Central memory CD4-positive, alpha-beta T cell (primary cell): ENCODE measurements around the gene RGL3.
"Not testable (repeated sequence)": the region's sequence is repeated elsewhere in the genome, so short reads cannot be mapped to it uniquely, and the experiment has no call there.

Experiments
- DNase-seq: peaks from one replicate; pipeline ENCODE4 v3.0.0; 2022

Gene RGL3

GRCh38 chr19:11420429-11421370 is 1.6 kb upstream of the RGL3 start:
- no peak for DNase-seq

GRCh38 chr19:11418094-11418548 is 993 bp downstream of the RGL3 start:
- no peak for DNase-seq

GRCh38 chr19:11416346-11417052 is 2.6 kb downstream of the RGL3 start:
- DNase-seq = no peak

- no peak for DNase-seq
Observed at GRCh38 chr19:11414544-11414943, 4.6 kb downstream of the RGL3 start.

GRCh38 chr19:11410682-11411081 is 8.4 kb downstream of the RGL3 start:
- DNase-seq = no peak

GRCh38 chr19:11408591-11408990 is 10.5 kb downstream of the RGL3 start:
- no peak for DNase-seq

GRCh38 chr19:11406703-11407236 is 12.3 kb downstream of the RGL3 start:
- DNase-seq = not testable (repeated sequence)

- no peak for DNase-seq
Observed at GRCh38 chr19:11405846-11406643, 13.1 kb downstream of the RGL3 start.

GRCh38 chr19:11404588-11405222 is 14.4 kb downstream of the RGL3 start:
- DNase-seq = no peak

GRCh38 chr19:11401808-11402543 is 17.1 kb downstream of the RGL3 start:
- DNase-seq = no peak

GRCh38 chr19:11400798-11401197 is 18.3 kb downstream of the RGL3 start:
- DNase-seq = no peak

GRCh38 chr19:11399667-11400066 is 19.4 kb downstream of the RGL3 start:
- DNase-seq = no peak

GRCh38 chr19:11397089-11397610 is 22.0 kb downstream of the RGL3 start:
- DNase-seq = no peak

- no peak for DNase-seq
Observed at GRCh38 chr19:11390933-11391680, 28.0 kb downstream of the RGL3 start.

GRCh38 chr19:11390359-11390758 is 28.8 kb downstream of the RGL3 start:
- no peak for DNase-seq

- no peak for DNase-seq
Observed at GRCh38 chr19:11387162-11388034, 31.7 kb downstream of the RGL3 start.

GRCh38 chr19:11384778-11385129 is 34.4 kb downstream of the RGL3 start:
- no peak for DNase-seq

- no peak for DNase-seq
Observed at GRCh38 chr19:11383706-11384048, 35.4 kb downstream of the RGL3 start.

GRCh38 chr19:11382898-11383705 is 36.0 kb downstream of the RGL3 start:
- no peak for DNase-seq
